Measurements from ENCODE around the gene APP.

The APP gene

DNA sequence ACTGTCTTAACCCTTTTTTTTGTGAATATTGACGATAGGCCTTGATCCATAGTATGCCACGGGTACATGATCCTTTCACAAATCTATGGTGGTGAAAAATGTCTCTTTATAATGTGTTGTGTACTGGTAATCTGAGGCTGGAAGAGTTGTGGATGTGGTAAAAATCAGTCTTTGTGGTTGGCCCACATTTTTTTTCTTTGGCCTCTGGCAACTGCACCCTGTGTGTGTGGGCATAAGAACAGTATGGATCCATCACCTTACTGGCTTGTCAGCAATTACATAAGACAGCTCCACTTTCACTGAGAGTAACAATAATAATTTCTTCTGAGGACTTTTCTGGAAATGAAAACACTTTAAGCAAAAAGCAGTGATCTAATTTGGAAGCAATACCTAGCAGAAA lies 334.2 kb downstream of the APP start:
- no peak overlapping the region for H3K9ac ChIP-seq (ENCODE audit: low read depth, low read length)
- no peaks in the 10 kb centered on the region for H3K27me3 ChIP-seq (ENCODE audit: control insufficient read depth, insufficient read depth, low read length)
- H3K36me3 ChIP-seq (ENCODE audit: control insufficient read depth, insufficient read depth, low read length): no peaks in the 10 kb centered on the region
- no peak overlapping the region for H3K4me3 ChIP-seq (ENCODE audit: low read depth, low read length)
- H3K9me3 ChIP-seq (ENCODE audit: control insufficient read depth, insufficient read depth, low read length): no peaks in the 10 kb centered on the region
- no peaks in the 10 kb centered on the region for H3K4me1 ChIP-seq (ENCODE audit: control insufficient read depth, insufficient read depth, low read length)

DNA sequence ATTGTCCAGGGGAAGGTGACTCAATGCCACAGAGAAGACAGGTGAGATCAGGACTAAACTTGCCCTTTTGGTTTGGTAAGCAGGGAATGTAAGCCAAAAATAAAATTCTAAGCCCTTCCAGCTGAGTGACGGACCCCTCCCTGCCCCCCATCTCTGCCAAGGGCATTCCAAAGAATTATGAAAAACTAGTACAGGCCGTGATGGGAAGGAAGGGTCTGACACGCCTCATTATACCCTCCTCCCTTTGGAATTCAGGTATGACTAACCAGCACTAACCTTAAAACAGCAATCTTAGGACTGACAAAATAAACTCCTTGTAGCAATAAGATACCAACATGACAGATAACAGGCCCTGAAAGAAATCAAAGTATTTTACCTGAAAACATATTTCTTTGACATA lies 336.2 kb downstream of the APP start:
- Histone ChIP-seq H3K4me1 (ENCODE audit: control insufficient read depth, insufficient read depth, low read length) (no peaks in the 10 kb centered on the region), H3K36me3 (ENCODE audit: control insufficient read depth, insufficient read depth, low read length) (no peaks in the 10 kb centered on the region), H3K4me3 (ENCODE audit: low read depth, low read length) (no peak overlapping the region), H3K9ac (ENCODE audit: low read depth, low read length) (no peak overlapping the region), H3K9me3 (ENCODE audit: control insufficient read depth, insufficient read depth, low read length) (no peaks in the 10 kb centered on the region), H3K27me3 (ENCODE audit: control insufficient read depth, insufficient read depth, low read length) (no peaks in the 10 kb centered on the region)

DNA sequence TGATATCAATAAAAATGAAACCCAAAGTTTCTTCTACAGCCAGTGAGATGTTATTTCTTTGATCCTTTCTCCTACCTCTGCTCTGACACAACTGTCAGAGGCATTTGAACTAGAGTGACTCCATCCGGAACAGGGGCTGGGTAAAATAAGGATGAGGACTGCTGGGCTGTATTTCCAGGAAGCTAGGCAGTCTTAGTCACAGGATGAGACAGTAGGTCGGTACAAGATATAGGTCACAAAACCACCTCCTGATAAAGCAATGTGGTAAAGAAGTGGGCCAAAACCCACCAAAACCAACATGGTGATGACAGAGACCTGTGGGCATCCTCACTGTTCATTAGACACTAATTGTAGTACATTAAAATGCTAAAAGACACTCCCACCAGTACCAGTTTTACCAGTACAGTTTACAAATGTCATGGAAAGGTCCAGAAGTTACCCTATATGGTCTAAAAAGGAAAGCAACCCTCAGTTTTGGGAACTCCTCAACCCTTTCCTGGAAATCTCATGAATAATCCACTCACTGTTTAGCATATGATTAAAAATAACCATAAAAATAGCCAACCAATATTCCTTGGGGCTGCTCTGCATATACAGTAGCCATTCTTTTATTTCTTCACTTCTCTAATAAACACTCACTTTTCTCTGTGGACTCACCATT lies 339.1 kb downstream of the APP start:
- no peaks in the 10 kb centered on the region for H3K27me3 ChIP-seq (ENCODE audit: control insufficient read depth, insufficient read depth, low read length)
- H3K36me3 ChIP-seq (ENCODE audit: control insufficient read depth, insufficient read depth, low read length): no peaks in the 10 kb centered on the region
- no peaks in the 10 kb centered on the region for H3K4me1 ChIP-seq (ENCODE audit: control insufficient read depth, insufficient read depth, low read length)
- no peak overlapping the region for H3K4me3 ChIP-seq (ENCODE audit: low read depth, low read length)
- no peak overlapping the region for H3K9ac ChIP-seq (ENCODE audit: low read depth, low read length)
- no peaks in the 10 kb centered on the region for H3K9me3 ChIP-seq (ENCODE audit: control insufficient read depth, insufficient read depth, low read length)

All from iPS-15b (cell line).